Activated naive CD4-positive, alpha-beta T cell treated with anti-CD3 and anti-CD28 coated beads, Interleukin-2, amount 50 U/mL, for 72 hours (primary cell): ENCODE results near the gene CALR3. TPM values are rescaled to one million over a fixed set of nuclear protein-coding genes. Genes with fewer than 3 reads are reported as not detected.
"Not testable (repeated sequence)": the region's sequence is repeated elsewhere in the genome, so short reads cannot be mapped to it uniquely, and the experiment has no call there.

Experiments used
- ATAC-seq, 2 donors: fragments of 150-1000 bp; cut with Tn5 transposase; 2 replicates each; pipeline ENCODE4 v1.10.0; 2021; ENCODE audit warnings: mild to moderate bottlenecking in 2 of 2, moderate library complexity in 2 of 2
- DNase-seq, 2 donors: peaks; one replicate each; pipeline ENCODE4 v3.0.0; 2021 to 2022; ENCODE audit warnings: low spot score in 2 of 2
- H3K27ac Mint-ChIP-seq, 2 donors: one replicate each; pipeline ENCODE4 v1.8.0; 2022; ENCODE audit warnings: mild to moderate bottlenecking in 2 of 2, mixed read lengths in 2 of 2
- H3K36me3 Mint-ChIP-seq, 2 donors: one replicate each; pipeline ENCODE4 v1.8.0; 2022; ENCODE audit warnings: mixed read lengths in 2 of 2
- H3K9me3 Mint-ChIP-seq, 2 donors: one replicate each; pipeline ENCODE4 v1.8.0; 2022; ENCODE audit warnings: mixed read lengths in 2 of 2
- total RNA-seq, 2 donors: library from RNA; stranded (reverse); gene quantifications; one replicate each; pipeline ENCODE4 v1.2.3, GENCODE V29; 2022

Gene CALR3
- total RNA-seq, 2 donors from 2014 or later, result not detected

GRCh38 chr19:16470911-16471811 lies 24.8 kb downstream of the CALR3 start:
- Mint-ChIP-seq H3K36me3 (no peaks in the 10 kb centered on the region), H3K9me3 (no peaks in the 10 kb centered on the region), H3K27ac (peak overlapping the region; percentile 64 to 67)
- DNase-seq, result peak in 1 of 2 donors; percentile 29
- ATAC-seq, result peak; percentile 11 to 28

GRCh38 chr19:16470541-16470910 lies 25.4 kb downstream of the CALR3 start:
- no peaks in the 10 kb centered on the region for H3K36me3 Mint-ChIP-seq
- no peaks in the 10 kb centered on the region for H3K9me3 Mint-ChIP-seq
- no peak for DNase-seq
- H3K27ac Mint-ChIP-seq, result peak overlapping the region; percentile 64 to 67
- ATAC-seq, result no peak

GRCh38 chr19:16467581-16467980 lies 28.4 kb downstream of the CALR3 start:
- no peaks in the 10 kb centered on the region for H3K9me3 Mint-ChIP-seq
- no peak for DNase-seq
- no peaks in the 10 kb centered on the region for H3K36me3 Mint-ChIP-seq
- ATAC-seq, result no peak
- H3K27ac Mint-ChIP-seq, result peak overlapping the region; percentile 19 to 55

GRCh38 chr19:16466802-16467427 lies 29.1 kb downstream of the CALR3 start:
- DNase-seq, H3K9me3 Mint-ChIP-seq, ATAC-seq, H3K36me3 Mint-ChIP-seq: not testable (repeated sequence)
- H3K27ac Mint-ChIP-seq, result peak overlapping the region; percentile 24 to 30

GRCh38 chr19:16465239-16465638 lies 30.7 kb downstream of the CALR3 start:
- H3K36me3 Mint-ChIP-seq, result no peaks in the 10 kb centered on the region

GRCh38 chr19:16463991-16464575 lies 31.9 kb downstream of the CALR3 start:
- DNase-seq (no peak), ATAC-seq (peak in 1 of 2 donors; percentile 32)
- H3K36me3 Mint-ChIP-seq, result no peaks in the 10 kb centered on the region
- peak overlapping the region; percentile 59 to 70 for H3K27ac Mint-ChIP-seq
- H3K9me3 Mint-ChIP-seq, result no peaks in the 10 kb centered on the region

More at GRCh38 chr19:16465239-16465638, 30.7 kb downstream of the CALR3 start:
- DNase-seq (no peak), ATAC-seq (no peak)
- Mint-ChIP-seq H3K9me3 (no peaks in the 10 kb centered on the region), H3K27ac (no peak overlapping the region)

- ATAC-seq, result no peak
- peak overlapping the region; percentile 59 to 70 for H3K27ac Mint-ChIP-seq
- H3K36me3 Mint-ChIP-seq, result no peaks in the 10 kb centered on the region
- DNase-seq, result no peak
- H3K9me3 Mint-ChIP-seq, result no peaks in the 10 kb centered on the region
These were observed 32.5 kb downstream of the CALR3 start for GRCh38 chr19:16463341-16463990.

GRCh38 chr19:16462757-16463250 lies 33.2 kb downstream of the CALR3 start:
- no peak for DNase-seq
- Mint-ChIP-seq H3K36me3 (no peaks in the 10 kb centered on the region), H3K27ac (peak overlapping the region in 1 of 2 donors; percentile 70), H3K9me3 (no peaks in the 10 kb centered on the region)
- peak in 1 of 2 donors; percentile 60 for ATAC-seq

- DNase-seq (no peak), ATAC-seq (no peak)
- no peaks in the 10 kb centered on the region for H3K36me3 Mint-ChIP-seq
- H3K9me3 Mint-ChIP-seq, result no peaks in the 10 kb centered on the region
- H3K27ac Mint-ChIP-seq, result no peak overlapping the region
These were observed 34.3 kb downstream of the CALR3 start for GRCh38 chr19:16461630-16462051.

- ATAC-seq, result no peak
- Mint-ChIP-seq H3K27ac (no peak overlapping the region), H3K36me3 (no peaks in the 10 kb centered on the region), H3K9me3 (no peaks in the 10 kb centered on the region)
- no peak for DNase-seq
These were observed 35.5 kb downstream of the CALR3 start for GRCh38 chr19:16460454-16460853.

- DNase-seq, result no peak
- H3K9me3 Mint-ChIP-seq, result no peaks in the 10 kb centered on the region
- no peaks in the 10 kb centered on the region for H3K36me3 Mint-ChIP-seq
- ATAC-seq, result no peak
- H3K27ac Mint-ChIP-seq, result no peak overlapping the region
These were observed 36.3 kb downstream of the CALR3 start for GRCh38 chr19:16459680-16460079.

- Mint-ChIP-seq H3K36me3 (no peaks in the 10 kb centered on the region), H3K9me3 (no peaks in the 10 kb centered on the region), H3K27ac (peak overlapping the region in 1 of 2 donors; percentile 0)
- DNase-seq (no peak), ATAC-seq (no peak)
These were observed 37.3 kb downstream of the CALR3 start for GRCh38 chr19:16458391-16459341.

GRCh38 chr19:16457954-16458331 lies 38.0 kb downstream of the CALR3 start:
- DNase-seq (no peak), ATAC-seq (no peak)
- Mint-ChIP-seq H3K9me3 (no peaks in the 10 kb centered on the region), H3K27ac (peak overlapping the region; percentile 0 to 6), H3K36me3 (no peaks in the 10 kb centered on the region)

GRCh38 chr19:16457195-16457953 lies 38.6 kb downstream of the CALR3 start:
- H3K9me3 Mint-ChIP-seq, result no peaks in the 10 kb centered on the region
- H3K36me3 Mint-ChIP-seq, result no peaks in the 10 kb centered on the region
- DNase-seq (no peak), ATAC-seq (peak; percentile 44 to 52)
- H3K27ac Mint-ChIP-seq, result peak overlapping the region in 1 of 2 donors; percentile 34

- H3K36me3 Mint-ChIP-seq, result no peaks in the 10 kb centered on the region
- peak overlapping the region in 1 of 2 donors; percentile 34 for H3K27ac Mint-ChIP-seq
- peak; percentile 22 to 26 for ATAC-seq
- H3K9me3 Mint-ChIP-seq, result no peaks in the 10 kb centered on the region
- DNase-seq, result no peak
These were observed 39.2 kb downstream of the CALR3 start for GRCh38 chr19:16456652-16457194.
